Limb (tissue), 2 donors: ENCODE measurements around the gene TNMD.
A peak's percentile ranks its signal among the peaks of the same experiment; 100 is the strongest.

Experiments
- DNase-seq, 2 donors: peaks; one replicate each; pipeline ENCODE4 v3.0.0-alpha.2; 2016; ENCODE audit errors: extremely low spot score in 2 of 2

The TNMD gene

DNA sequence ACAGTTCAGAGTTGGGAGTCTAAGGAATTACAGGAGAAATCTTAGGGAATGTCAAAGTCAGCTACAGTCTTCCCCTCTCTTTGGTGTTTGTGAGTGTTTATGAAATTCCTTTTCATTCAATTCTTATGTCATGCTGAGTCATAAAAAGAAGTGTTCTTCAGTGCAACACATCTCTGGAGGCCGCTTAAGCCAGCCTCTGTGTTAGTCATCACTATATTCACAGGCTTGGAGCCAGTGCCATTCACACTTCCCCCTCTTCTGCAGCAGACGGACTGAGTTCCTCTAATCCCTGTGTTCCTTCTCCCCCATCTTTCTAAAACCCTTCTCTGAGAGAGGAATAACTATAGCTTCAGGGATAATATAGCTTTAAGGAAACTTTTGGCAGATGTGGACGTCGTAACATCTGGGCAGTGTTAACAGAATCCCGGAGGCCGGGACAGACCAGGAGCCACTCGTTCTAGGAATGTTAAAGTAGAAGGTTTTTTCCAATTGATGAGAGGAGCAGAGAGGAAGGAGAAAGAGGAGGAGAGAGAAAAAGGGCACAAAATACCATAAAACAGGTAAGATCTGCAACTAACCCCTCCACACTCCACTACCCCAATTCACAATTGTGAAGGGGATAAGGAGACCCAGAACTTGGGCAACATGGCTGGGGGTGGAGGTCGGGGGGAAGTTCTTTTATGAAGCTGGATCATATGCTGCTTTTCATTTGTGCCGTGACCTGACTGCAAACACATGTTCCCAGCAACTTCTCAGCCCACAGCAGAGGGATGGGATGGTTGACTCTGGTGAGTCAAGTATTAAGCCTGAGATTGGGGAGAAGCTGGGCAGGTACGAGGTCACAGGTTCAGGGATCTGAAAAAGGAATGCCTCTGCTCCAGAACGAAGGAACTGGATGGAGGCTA, 59.5 kb downstream of the TNMD start, which contains the start of gene SRPX2:
SRPX2 (plus strand) TSS at position 244 of the 905 bp plus-strand sequence. CDS start 2,124 bp downstream, outside the sequence.
- peak in 1 of 2 donors; percentile 40 for DNase-seq

GRCh38 chrX:100645106-100645505, 60.4 kb downstream of the TNMD start:
- no peak for DNase-seq

GRCh38 chrX:100647095-100647494, 62.4 kb downstream of the TNMD start:
- DNase-seq = no peak

DNA sequence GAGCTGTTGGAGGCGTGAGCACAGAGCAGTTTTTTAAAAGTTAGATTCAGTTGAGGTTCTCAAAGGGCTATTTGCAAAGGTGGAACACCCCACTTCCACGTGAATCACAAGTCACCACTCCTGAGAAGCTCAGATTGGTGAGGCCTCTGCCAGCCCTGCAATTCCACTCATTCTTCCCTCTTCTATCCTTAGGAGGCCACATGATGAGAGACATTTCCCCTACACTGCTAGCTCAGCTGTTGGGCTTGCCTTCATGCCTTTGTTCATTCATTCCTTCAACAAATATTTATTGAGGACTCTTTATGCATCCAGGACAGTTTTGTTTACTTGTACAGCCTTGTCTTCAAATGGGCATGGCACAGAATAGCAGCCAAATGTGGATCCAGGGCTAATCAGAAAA, 63.0 kb downstream of the TNMD start:
- no peak for DNase-seq

- DNase-seq = peak; percentile 47 to 61
Measured at GRCh38 chrX:100648458-100649417, 64.0 kb downstream of the TNMD start.
